ENCODE results near the gene R3HDM4.

- TF ChIP-seq POLR2A (IDR thresholded peaks at IDR 0.05; ENCODE audit: low read depth, low read length) (no peak), TAF1 (IDR thresholded peaks at IDR 0.05; ENCODE audit: low read depth, low read length) (no peak), POLR2AphosphoS5 (IDR thresholded peaks at IDR 0.05; ENCODE audit: low read depth, low read length) (no peak), PAX5 (IDR thresholded peaks at IDR 0.05; ENCODE audit: insufficient read depth, low read length, severe bottlenecking) (no peak), SPI1 (IDR thresholded peaks at IDR 0.05; ENCODE audit: low read depth, low read length) (no peak)
Observed at GRCh38 chr19:938233-938923, 25.4 kb upstream of the R3HDM4 start.
